Activated CD4-positive, alpha-beta T cell treated with anti-CD3 and anti-CD28 coated beads for 36 hours (primary cell): ENCODE measurements around the gene TMPRSS9. TPM values are rescaled to one million over a fixed set of nuclear protein-coding genes. Genes with fewer than 3 reads are reported as not detected.

Experiments
- ATAC-seq: fragments of 200-7000 bp; cut with Tn5 transposase; one replicate; pipeline ENCODE4 v1.10.0; 2021; ENCODE audit warnings: mild to moderate bottlenecking, moderate library complexity
- CTCF ChIA-PET: fragments of 350-600 bp; sonication (Branson Sonifier 250); formaldehyde crosslinking; loops from one replicate; lab custom pipeline; 2021; ENCODE audit warnings: antibody characterized with exemption; lab: Charles Lee
- POLR2A ChIA-PET: fragments of 350-600 bp; sonication (Branson Sonifier 250); formaldehyde crosslinking; loops from one replicate; lab custom pipeline; 2021; ENCODE audit warnings: antibody characterized with exemption, inconsistent platforms; lab: Charles Lee
- DNase-seq: peaks from one replicate; pipeline ENCODE4 v3.0.0-alpha.2; 2020
- H3K27ac Mint-ChIP-seq: one replicate; pipeline ENCODE4 v1.8.0; 2021; ENCODE audit warnings: mixed read lengths
- H3K27me3 Mint-ChIP-seq: one replicate; pipeline ENCODE4 v1.8.0; 2021; ENCODE audit warnings: mixed read lengths
- H3K36me3 Mint-ChIP-seq: one replicate; pipeline ENCODE4 v1.8.0; 2021; ENCODE audit warnings: low read depth, mixed read lengths
- H3K4me1 Mint-ChIP-seq: one replicate; pipeline ENCODE4 v1.8.0; 2021; ENCODE audit warnings: mixed read lengths
- H3K4me3 Mint-ChIP-seq: one replicate; pipeline ENCODE4 v1.8.0; 2021; ENCODE audit warnings: mild to moderate bottlenecking, moderate library complexity, mixed read lengths
- H3K9me3 Mint-ChIP-seq: one replicate; pipeline ENCODE4 v1.8.0; 2021; ENCODE audit warnings: low read depth, mixed read lengths
- intact Hi-C, 2 experiments: fragments of 100-400 bp; cut with DNase I in 1 of 2; cut with micrococcal nuclease in 1 of 2; formaldehyde crosslinking; loops; one replicate each; pipeline versions ENCODE4 v1.14.2 to v1.15.1; 2022 to 2024; cut with DNase I, micrococcal nuclease
- total RNA-seq, 2 experiments: library from RNA; stranded (reverse); gene quantifications; one replicate each; pipeline ENCODE4 v1.2.3, GENCODE V29; 2021

The TMPRSS9 gene
- total RNA-seq, 2 experiments from 2014 or later = not detected

DNA sequence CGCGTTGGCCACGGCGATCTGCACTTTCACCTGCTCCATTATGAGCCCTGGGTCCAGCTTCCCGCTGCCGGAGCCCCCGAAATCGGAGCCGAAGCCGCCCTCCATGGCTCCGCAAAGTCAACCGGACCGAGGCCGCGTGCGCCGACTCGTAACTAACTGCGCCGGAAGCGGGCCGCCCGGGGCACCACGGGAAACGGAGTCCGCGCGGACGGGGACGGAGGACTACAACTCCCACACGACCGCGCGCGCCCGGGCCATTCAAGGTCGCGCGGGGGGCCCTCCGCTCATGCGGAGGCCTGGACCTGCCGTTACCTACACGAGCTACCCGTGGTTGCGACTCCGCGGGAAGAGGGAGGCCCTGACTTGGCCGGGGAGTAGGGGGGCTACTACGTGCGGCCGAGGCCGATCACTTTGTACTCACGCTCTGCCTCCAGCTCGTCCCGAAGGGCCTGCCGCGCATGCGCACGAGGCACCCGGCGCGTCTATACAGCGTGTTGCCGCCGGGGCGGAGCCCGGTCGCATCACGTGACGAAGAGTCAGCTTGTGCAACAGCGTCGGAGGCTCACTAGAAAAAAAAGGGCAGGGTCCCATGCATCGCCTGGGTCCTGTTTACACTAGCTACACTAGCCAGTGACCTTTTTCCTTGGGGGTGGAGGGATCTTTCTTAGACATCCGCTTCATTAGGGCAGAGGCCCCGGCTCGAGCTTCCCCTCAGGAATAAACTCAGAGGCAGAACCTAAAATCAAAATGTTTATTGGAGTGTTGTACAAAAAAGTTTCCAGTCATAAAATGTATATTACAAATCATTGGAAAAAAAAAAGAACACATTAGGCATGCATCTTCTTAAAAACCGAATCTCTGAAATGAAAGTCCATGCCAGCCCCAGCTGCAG, 67.6 kb downstream of the TMPRSS9 start, which contains the start of gene TIMM13:
Gene TIMM13 (minus strand): TSS at position 158 of the 892 bp plus-strand sequence. CDS start 53 bp downstream, at position 105.
- intact Hi-C loops = loop anchor here in 1 of 2 experiments (1.0 kb wide), 12 partner anchors 29 to 774 kb away; partner anchors contain the start of genes AP3D1, GNG7, IZUMO4 and LMNB2
- Mint-ChIP-seq H3K9me3 (no peaks in the 10 kb centered on the region), H3K27me3 (no peaks in the 10 kb centered on the region), H3K36me3 (peaks cover 30% of the 10 kb centered on the region), H3K4me3 (peak within 1 kb of the TSS; percentile 86), H3K27ac (peak within 1 kb of the TSS; percentile 96), H3K4me1 (peaks cover 5% of the 10 kb centered on the region)
- CTCF ChIA-PET = interaction anchor here (0.6 to 2.0 kb wide), 8 partner anchors 9 to 335 kb away, joined by 3 to 8 read pairs (median 4); partner anchors contain the start of gene LMNB2
- DNase-seq (peak; percentile 98), ATAC-seq (peak; percentile 95)
- POLR2A ChIA-PET = interaction anchor here (0.6 to 1.9 kb wide), 10 partner anchors 12 to 343 kb away, joined by 3 to 8 read pairs (median 4); partner anchors contain the start of genes GADD45B and LMNB2

DNA sequence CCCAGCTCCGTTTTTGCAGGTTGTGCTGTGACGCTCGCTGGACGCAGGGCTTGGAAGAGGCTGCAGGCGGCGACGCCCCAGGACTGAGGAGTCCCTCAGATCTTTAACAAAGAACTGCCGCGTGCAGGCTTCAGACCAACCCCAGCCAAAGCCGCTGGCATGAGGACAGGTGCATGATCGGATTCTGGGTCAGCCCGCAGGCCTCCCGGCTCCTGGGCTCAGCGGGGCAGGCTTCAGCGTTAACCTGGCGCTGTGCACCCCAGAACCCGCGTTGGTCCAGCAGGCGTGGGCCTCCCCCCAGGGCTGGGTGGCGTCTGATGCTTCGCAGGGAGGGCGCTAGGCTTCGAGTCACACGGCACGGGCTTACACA, 68.2 kb downstream of the TMPRSS9 start:
- ChIA-PET CTCF (interaction anchor here (0.6 to 2.0 kb wide), 7 partner anchors 8 to 335 kb away, joined by 3 to 8 read pairs (median 4); partner anchors contain the start of gene LMNB2), POLR2A (interaction anchor here (0.6 to 1.9 kb wide), 6 partner anchors 14 to 141 kb away, joined by 3 to 8 read pairs (median 4); partner anchors contain the start of genes GADD45B and LMNB2)
- H3K36me3 Mint-ChIP-seq = peaks cover 27% of the 10 kb centered on the region
- intact Hi-C loops = no loop called here
- H3K27me3 Mint-ChIP-seq = no peaks in the 10 kb centered on the region
- no peak overlapping the region for H3K27ac Mint-ChIP-seq
- ATAC-seq (no peak), DNase-seq (no peak)
- H3K4me3 Mint-ChIP-seq = peak overlapping the region; percentile 86
- peaks cover 5% of the 10 kb centered on the region for H3K4me1 Mint-ChIP-seq
- H3K9me3 Mint-ChIP-seq = no peaks in the 10 kb centered on the region

- H3K27ac Mint-ChIP-seq = no peak overlapping the region
- CTCF ChIA-PET = interaction anchor here (0.6 to 2.0 kb wide), 4 partner anchors 80 to 334 kb away, joined by 3 to 8 read pairs (median 4); no protein-coding TSS in a partner anchor
- POLR2A ChIA-PET = interaction anchor here (1.7 kb wide), 1 partner anchor 13 kb away, joined by 4 read pairs; no protein-coding TSS in a partner anchor
- no peak overlapping the region for H3K4me3 Mint-ChIP-seq
- ATAC-seq (no peak), DNase-seq (no peak)
- peaks cover 27% of the 10 kb centered on the region for H3K36me3 Mint-ChIP-seq
- peaks cover 5% of the 10 kb centered on the region for H3K4me1 Mint-ChIP-seq
- intact Hi-C loops = no loop called here
- H3K9me3 Mint-ChIP-seq = no peaks in the 10 kb centered on the region
- H3K27me3 Mint-ChIP-seq = no peaks in the 10 kb centered on the region
These were observed 69.0 kb downstream of the TMPRSS9 start for GRCh38 chr19:2428756-2429711.

GRCh38 chr19:2429917-2430535, 70.0 kb downstream of the TMPRSS9 start:
- ChIA-PET POLR2A (interaction anchor here (0.6 kb wide), 1 partner anchor 47 kb away, joined by 3 read pairs; no protein-coding TSS in a partner anchor), CTCF (no interaction called here)
- H3K4me1 Mint-ChIP-seq = peaks cover 5% of the 10 kb centered on the region
- H3K9me3 Mint-ChIP-seq = no peaks in the 10 kb centered on the region
- no peaks in the 10 kb centered on the region for H3K27me3 Mint-ChIP-seq
- H3K4me3 Mint-ChIP-seq = no peak overlapping the region
- H3K36me3 Mint-ChIP-seq = peaks cover 28% of the 10 kb centered on the region
- intact Hi-C loops = no loop called here
- no peak overlapping the region for H3K27ac Mint-ChIP-seq
- DNase-seq (no peak), ATAC-seq (no peak)

DNA sequence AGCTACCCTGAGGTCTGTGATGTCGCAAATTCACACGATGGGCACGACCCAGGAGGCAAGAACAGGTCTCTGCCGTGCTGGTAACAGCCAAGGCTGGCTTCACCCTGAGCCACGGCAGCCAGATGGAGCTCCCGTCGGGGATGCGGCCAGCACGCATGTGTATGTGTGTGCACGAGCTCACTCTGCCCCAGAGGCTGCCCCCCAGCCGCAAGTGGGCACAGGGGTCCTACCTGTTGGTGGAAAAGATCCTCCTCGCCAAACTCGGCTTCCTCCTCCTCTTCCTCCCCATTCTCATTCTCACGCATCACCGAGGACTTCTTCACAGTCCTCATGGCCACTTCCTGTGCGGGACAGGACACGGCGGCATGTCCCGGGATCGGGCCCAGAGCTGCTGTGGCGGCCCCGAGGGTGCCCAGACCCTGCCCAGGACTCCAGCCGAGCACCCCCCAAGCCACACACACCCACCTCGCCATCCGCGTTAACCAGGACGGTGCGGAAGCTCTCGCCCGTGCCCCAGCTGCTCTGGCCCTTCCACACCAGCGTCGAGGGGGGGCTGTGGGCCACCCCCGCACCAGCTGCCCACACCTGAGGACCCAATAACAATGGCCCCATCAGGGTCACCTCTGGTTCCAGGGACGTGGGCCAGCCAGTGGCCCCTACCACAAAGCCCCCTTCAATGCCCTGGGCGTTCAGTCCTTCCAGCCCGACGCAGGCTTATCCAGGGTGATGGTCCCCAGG, 71.4 kb downstream of the TMPRSS9 start:
- H3K27ac Mint-ChIP-seq = no peak overlapping the region
- ChIA-PET POLR2A (no interaction called here), CTCF (no interaction called here)
- ATAC-seq (no peak), DNase-seq (no peak)
- no peak overlapping the region for H3K4me3 Mint-ChIP-seq
- peaks cover 32% of the 10 kb centered on the region for H3K36me3 Mint-ChIP-seq
- intact Hi-C loops = no loop called here
- H3K9me3 Mint-ChIP-seq = no peaks in the 10 kb centered on the region
- no peaks in the 10 kb centered on the region for H3K27me3 Mint-ChIP-seq
- H3K4me1 Mint-ChIP-seq = peaks cover 4% of the 10 kb centered on the region

DNA sequence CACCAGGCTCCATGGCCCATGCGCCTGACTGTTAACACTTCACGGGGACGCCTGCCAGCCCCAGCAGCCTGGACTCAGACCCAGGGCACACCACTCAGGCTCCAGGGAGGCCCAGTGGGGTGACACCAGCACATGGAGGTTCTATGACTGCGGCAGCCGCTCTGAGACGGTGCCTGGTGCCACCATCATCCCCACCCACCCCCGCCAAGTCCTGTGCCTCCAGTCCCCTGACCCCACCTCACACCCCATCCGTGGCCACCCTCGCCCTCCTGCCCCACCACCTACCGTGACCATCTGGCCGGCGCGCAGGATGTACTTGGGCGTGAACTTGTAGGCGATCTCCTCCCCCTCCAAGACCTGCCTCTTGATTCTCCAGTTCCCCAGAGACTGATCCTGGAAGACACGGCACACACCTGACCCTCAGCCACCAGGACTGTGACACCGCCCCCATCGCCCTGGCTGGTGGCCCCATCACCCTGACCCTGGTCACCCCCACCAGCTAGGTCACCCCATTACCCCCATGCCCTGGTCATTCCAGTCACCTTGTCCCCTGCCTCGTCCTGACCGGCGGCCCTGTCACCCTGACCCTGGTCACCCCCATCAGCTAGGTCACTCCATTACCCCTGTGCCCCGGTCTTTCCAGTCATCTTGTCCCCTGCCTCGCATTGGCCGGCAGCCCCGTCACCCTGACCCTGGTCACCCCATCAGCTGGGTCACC, 72.2 kb downstream of the TMPRSS9 start:
- H3K9me3 Mint-ChIP-seq = no peaks in the 10 kb centered on the region
- H3K27me3 Mint-ChIP-seq = no peaks in the 10 kb centered on the region
- CTCF ChIA-PET = no interaction called here
- H3K4me3 Mint-ChIP-seq = no peak overlapping the region
- intact Hi-C loops = no loop called here
- POLR2A ChIA-PET = no interaction called here
- no peak overlapping the region for H3K27ac Mint-ChIP-seq
- H3K36me3 Mint-ChIP-seq = peaks cover 30% of the 10 kb centered on the region
- ATAC-seq = no peak
- peaks cover 3% of the 10 kb centered on the region for H3K4me1 Mint-ChIP-seq
- DNase-seq = no peak

DNA sequence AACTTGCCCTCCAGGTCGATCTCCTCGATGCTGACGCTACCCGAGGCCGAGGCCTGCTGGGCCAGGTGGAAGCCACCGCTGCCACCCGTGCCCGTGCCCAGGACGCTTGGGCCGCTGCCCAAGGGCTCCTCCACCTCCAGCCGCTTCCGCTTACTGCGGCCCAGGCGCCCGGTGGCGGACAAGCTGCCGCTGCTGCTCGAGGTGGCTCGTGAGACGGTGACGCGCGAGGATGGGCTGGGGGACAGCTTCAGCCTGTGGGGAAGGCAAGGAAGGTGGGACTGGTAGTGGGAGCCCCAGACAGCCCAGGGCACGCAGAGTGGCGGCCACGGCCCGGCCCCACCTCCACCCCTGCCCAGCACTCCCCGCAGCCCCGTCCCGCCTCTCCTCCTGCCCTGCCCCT, 73.8 kb downstream of the TMPRSS9 start:
- ChIA-PET CTCF (no interaction called here), POLR2A (no interaction called here)
- H3K4me1 Mint-ChIP-seq = no peaks in the 10 kb centered on the region
- no peak overlapping the region for H3K27ac Mint-ChIP-seq
- H3K4me3 Mint-ChIP-seq = no peak overlapping the region
- DNase-seq (no peak), ATAC-seq (no peak)
- H3K9me3 Mint-ChIP-seq = no peaks in the 10 kb centered on the region
- intact Hi-C loops = no loop called here
- H3K27me3 Mint-ChIP-seq = no peaks in the 10 kb centered on the region
- peaks cover 28% of the 10 kb centered on the region for H3K36me3 Mint-ChIP-seq

- Mint-ChIP-seq H3K4me3 (no peak overlapping the region), H3K27ac (no peak overlapping the region), H3K4me1 (no peaks in the 10 kb centered on the region), H3K9me3 (no peaks in the 10 kb centered on the region), H3K27me3 (no peaks in the 10 kb centered on the region), H3K36me3 (peaks cover 28% of the 10 kb centered on the region)
- intact Hi-C loops = no loop called here
- ATAC-seq (no peak), DNase-seq (no peak)
- POLR2A ChIA-PET = no interaction called here
- CTCF ChIA-PET = no interaction called here
These were observed 74.2 kb downstream of the TMPRSS9 start for GRCh38 chr19:2434267-2434666.

DNA sequence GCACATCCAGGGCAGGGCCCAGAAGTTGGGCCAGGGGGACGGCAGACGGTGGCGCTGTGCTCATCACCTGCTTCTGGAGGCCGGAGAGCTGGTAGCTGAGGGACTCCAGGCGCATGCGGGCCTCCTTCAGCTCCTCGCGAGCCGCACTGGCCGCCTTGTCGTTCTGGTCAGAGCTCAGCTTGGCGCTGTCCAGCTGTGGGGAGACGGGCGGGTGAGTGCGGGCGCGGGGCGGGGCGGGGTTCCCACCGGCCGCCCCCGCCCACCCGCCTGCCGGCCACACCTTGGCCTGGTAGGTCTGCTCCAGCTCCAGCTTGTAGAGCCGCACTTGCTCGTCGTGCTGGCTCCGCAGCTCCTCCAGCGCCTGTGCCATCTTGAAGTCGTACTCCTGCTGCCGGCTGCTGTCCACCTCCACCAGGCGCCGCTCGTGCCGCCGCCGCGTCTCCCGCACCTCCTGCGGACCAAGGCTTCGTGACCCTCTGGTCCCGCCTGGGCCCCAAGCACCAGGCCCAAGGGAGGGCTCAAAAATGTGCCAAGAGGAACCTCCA, 74.7 kb downstream of the TMPRSS9 start:
- ATAC-seq (no peak), DNase-seq (no peak)
- POLR2A ChIA-PET = no interaction called here
- H3K27me3 Mint-ChIP-seq = no peaks in the 10 kb centered on the region
- no peak overlapping the region for H3K27ac Mint-ChIP-seq
- H3K4me1 Mint-ChIP-seq = no peaks in the 10 kb centered on the region
- no peaks in the 10 kb centered on the region for H3K9me3 Mint-ChIP-seq
- intact Hi-C loops = no loop called here
- no peak overlapping the region for H3K4me3 Mint-ChIP-seq
- CTCF ChIA-PET = no interaction called here
- H3K36me3 Mint-ChIP-seq = peaks cover 28% of the 10 kb centered on the region
